Mesendoderm (in vitro differentiated cells): ENCODE results near the gene TUBA8.

Experiments
- DNase-seq: peaks from one replicate; pipeline ENCODE4 v3.0.0; 2013
- H2AK5ac ChIP-seq: 2 replicates; pipeline ENCODE4 v1.6.1; 2013; ENCODE audit warnings: low read length, inconsistent platforms
- H2BK120ac ChIP-seq: 2 replicates; pipeline ENCODE4 v1.6.1; 2013; ENCODE audit warnings: low read depth, mild to moderate bottlenecking, low read length, moderate library complexity, mixed read lengths
- H2BK15ac ChIP-seq: replicated peaks from 2 replicates; pipeline ENCODE4 v1.6.1; 2013; ENCODE audit warnings: low read depth, mild to moderate bottlenecking, moderate library complexity
- H2BK5ac ChIP-seq: 2 replicates; pipeline ENCODE4 v1.6.1; 2013; ENCODE audit warnings: low read length, inconsistent platforms
- H3K18ac ChIP-seq: 2 replicates; pipeline ENCODE4 v1.6.1; 2013; ENCODE audit warnings: mild to moderate bottlenecking, low read length, mixed read lengths
- H3K23ac ChIP-seq: one replicate; pipeline ENCODE4 v1.6.1; 2013; ENCODE audit warnings: low read length
- H3K27ac ChIP-seq: 2 replicates; pipeline ENCODE4 v1.5.1; 2013; ENCODE audit warnings: low read depth, mild to moderate bottlenecking, inconsistent platforms, low read length, moderate library complexity
- H3K27me3 ChIP-seq: 2 replicates; pipeline ENCODE4 v1.6.1; 2013; ENCODE audit warnings: low read length, control low read depth, mild to moderate bottlenecking, inconsistent platforms; ENCODE audit not compliant: insufficient read depth, poor library complexity
- H3K36me3 ChIP-seq: 2 replicates; pipeline ENCODE4 v1.6.1; 2013; ENCODE audit warnings: low read length, inconsistent platforms; ENCODE audit not compliant: control insufficient read depth, insufficient read depth
- H3K4ac ChIP-seq: one replicate; pipeline ENCODE4 v1.6.1; 2013; ENCODE audit warnings: low read depth, mild to moderate bottlenecking, low read length, moderate library complexity
- H3K4me1 ChIP-seq: 2 replicates; pipeline ENCODE4 v1.6.1; 2013; ENCODE audit warnings: low read depth, low read length, inconsistent platforms; ENCODE audit not compliant: control insufficient read depth
- H3K4me2 ChIP-seq: 2 replicates; pipeline ENCODE4 v1.6.1; 2013; ENCODE audit warnings: low read length
- H3K4me3 ChIP-seq: 2 replicates; pipeline ENCODE4 v1.5.1; 2013; ENCODE audit warnings: mild to moderate bottlenecking, low read length
- H3K56ac ChIP-seq: one replicate; pipeline ENCODE4 v1.6.1; 2013; ENCODE audit warnings: low read length
- H3K79me1 ChIP-seq: 2 replicates; pipeline ENCODE4 v1.6.1; 2013; ENCODE audit warnings: low read length, inconsistent platforms
- H3K79me2 ChIP-seq: 2 replicates; pipeline ENCODE4 v1.6.1; 2013; ENCODE audit warnings: mild to moderate bottlenecking, low read length; ENCODE audit not compliant: control insufficient read depth, insufficient read depth
- H3K9ac ChIP-seq: 2 replicates; pipeline ENCODE4 v1.6.1; 2013; ENCODE audit warnings: low read length, inconsistent platforms
- H4K5ac ChIP-seq: one replicate; pipeline ENCODE4 v1.6.1; 2013; ENCODE audit warnings: low read length
- H4K8ac ChIP-seq: one replicate; pipeline ENCODE4 v1.6.1; 2013; ENCODE audit warnings: low read depth, mild to moderate bottlenecking, control low read depth, low read length, moderate library complexity
- WGBS: extraction: QIAGEN DNeasy Blood & Tissue Kit; methylation state at CpG from one replicate; pipeline ENCODE4 v1.1.7; 2013; ENCODE audit warnings: low lambda C conversion rate, missing lambda C conversion rate; ENCODE audit not compliant: insufficient coverage; ENCODE audit errors: extremely low coverage; 5-methylcytosine and 5-hydroxymethylcytosine counted together

Gene TUBA8

DNA sequence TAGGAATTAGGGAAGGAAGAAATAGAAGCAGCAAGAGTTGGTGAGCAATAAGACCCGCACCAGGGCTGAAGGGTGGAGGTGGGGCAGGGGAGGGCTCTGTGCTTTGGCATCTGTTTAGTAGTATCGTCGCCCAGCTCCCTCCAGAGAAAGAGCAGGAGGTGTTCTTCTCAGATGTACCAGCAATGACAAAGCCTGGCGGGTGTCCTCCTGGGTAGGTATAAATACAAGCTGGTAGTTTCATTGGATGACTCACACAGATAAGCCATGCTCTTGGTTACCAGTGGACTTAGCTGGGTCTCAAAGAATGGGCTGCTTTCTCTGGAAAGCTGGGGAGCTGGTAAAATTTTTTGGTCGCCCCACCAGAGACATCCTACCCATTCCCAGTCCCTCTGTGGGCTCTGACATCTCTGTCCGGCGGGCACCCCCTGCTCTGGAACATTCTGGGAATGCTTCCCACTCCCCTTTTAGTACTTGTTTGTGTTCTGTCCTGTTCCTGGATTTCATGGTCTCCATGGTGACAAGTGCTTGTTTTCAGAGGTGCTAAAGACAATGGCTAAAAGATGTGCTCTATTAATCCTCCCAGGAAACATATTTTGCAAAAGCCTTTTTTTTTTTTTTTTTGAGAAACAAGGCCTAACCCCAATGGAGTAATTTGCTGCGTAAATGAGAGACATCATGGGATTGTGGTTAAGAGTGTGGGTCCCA is 15.4 kb upstream of the TUBA8 start:
- Histone ChIP-seq H4K8ac (no peak overlapping the region), H3K27ac (no peak overlapping the region), H4K5ac (no peak overlapping the region), H3K9ac (no peak overlapping the region), H3K79me1 (no peaks in the 10 kb centered on the region), H3K79me2 (no peaks in the 10 kb centered on the region), H3K4me3 (no peak overlapping the region), H2BK15ac (no peak overlapping the region), H3K18ac (no peak overlapping the region), H3K56ac (no peak overlapping the region), H3K4me1 (no peaks in the 10 kb centered on the region), H3K36me3 (no peaks in the 10 kb centered on the region), H2BK120ac (no peak overlapping the region), H3K23ac (no peak overlapping the region), H2BK5ac (no peak overlapping the region), H2AK5ac (no peak overlapping the region), H3K4ac (no peak overlapping the region), H3K4me2 (no peak overlapping the region), H3K27me3 (no peaks in the 10 kb centered on the region)
- no CpG with 5 or more reads among the region's 8 CpGs for WGBS
- DNase-seq, result no peak

DNA sequence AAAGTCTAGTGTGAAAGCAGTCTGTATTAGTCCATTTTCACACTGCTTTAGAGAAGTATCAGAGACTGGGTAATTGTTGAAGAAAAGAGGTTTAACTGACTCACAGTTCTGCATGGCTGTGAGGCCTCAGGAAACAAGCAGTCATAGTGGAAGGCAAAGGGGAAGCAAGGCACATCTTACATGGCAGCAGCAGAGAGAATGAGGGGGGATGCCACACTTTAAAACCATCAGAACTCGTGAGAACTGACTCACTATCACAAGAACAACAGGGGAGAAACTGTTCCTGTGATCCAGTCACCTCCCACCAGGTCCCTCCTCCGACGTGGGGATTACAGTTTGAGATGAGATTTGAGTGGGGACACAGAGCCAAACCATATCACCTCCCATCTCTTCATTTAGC is 13.8 kb upstream of the TUBA8 start:
- Histone ChIP-seq H3K27ac (no peak overlapping the region), H2BK15ac (no peak overlapping the region), H3K79me1 (no peaks in the 10 kb centered on the region), H3K79me2 (no peaks in the 10 kb centered on the region), H2BK120ac (no peak overlapping the region), H2BK5ac (no peak overlapping the region), H3K27me3 (no peaks in the 10 kb centered on the region), H3K23ac (no peak overlapping the region), H3K18ac (no peak overlapping the region), H3K36me3 (no peaks in the 10 kb centered on the region), H3K9ac (no peak overlapping the region), H3K56ac (no peak overlapping the region), H3K4me1 (no peaks in the 10 kb centered on the region), H3K4ac (no peak overlapping the region), H2AK5ac (no peak overlapping the region), H3K4me3 (no peak overlapping the region), H4K8ac (no peak overlapping the region), H4K5ac (no peak overlapping the region), H3K4me2 (no peak overlapping the region)
- WGBS, result no CpG with 5 or more reads among the region's 3 CpGs
- DNase-seq, result no peak

GRCh38 chr22:18100781-18101180 is 9.8 kb upstream of the TUBA8 start:
- Histone ChIP-seq H2AK5ac (no peak overlapping the region), H2BK120ac (no peak overlapping the region), H3K56ac (no peak overlapping the region), H3K79me1 (no peaks in the 10 kb centered on the region), H2BK15ac (no peak overlapping the region), H3K18ac (no peak overlapping the region), H3K4me3 (no peak overlapping the region), H4K8ac (no peak overlapping the region), H3K36me3 (no peaks in the 10 kb centered on the region), H3K9ac (no peak overlapping the region), H3K79me2 (no peaks in the 10 kb centered on the region), H3K27me3 (peaks cover under 1% of the 10 kb centered on the region), H2BK5ac (no peak overlapping the region), H4K5ac (no peak overlapping the region), H3K4me2 (no peak overlapping the region), H3K27ac (no peak overlapping the region), H3K4ac (no peak overlapping the region), H3K4me1 (no peaks in the 10 kb centered on the region), H3K23ac (no peak overlapping the region)
- DNase-seq, result no peak
- WGBS, result no CpG with 5 or more reads among the region's 3 CpGs

GRCh38 chr22:18101536-18101935 is 9.1 kb upstream of the TUBA8 start:
- Histone ChIP-seq H3K9ac (no peak overlapping the region), H2AK5ac (no peak overlapping the region), H3K4me3 (no peak overlapping the region), H3K18ac (no peak overlapping the region), H3K27ac (no peak overlapping the region), H3K79me1 (no peaks in the 10 kb centered on the region), H3K36me3 (no peaks in the 10 kb centered on the region), H3K27me3 (peaks cover 2% of the 10 kb centered on the region), H3K56ac (no peak overlapping the region), H2BK120ac (no peak overlapping the region), H4K5ac (no peak overlapping the region), H3K4ac (no peak overlapping the region), H3K23ac (no peak overlapping the region), H3K79me2 (no peaks in the 10 kb centered on the region), H4K8ac (no peak overlapping the region), H2BK5ac (no peak overlapping the region), H3K4me2 (no peak overlapping the region), H2BK15ac (no peak overlapping the region), H3K4me1 (no peaks in the 10 kb centered on the region)
- DNase-seq, result no peak
- no CpG with 5 or more reads among the region's 4 CpGs for WGBS

- no peak overlapping the region for H3K4ac ChIP-seq
- no peak overlapping the region for H2BK120ac ChIP-seq
- H3K27me3 ChIP-seq, result peaks cover 2% of the 10 kb centered on the region
- no peak overlapping the region for H4K5ac ChIP-seq
- no peak overlapping the region for H2AK5ac ChIP-seq
- DNase-seq, result no peak
- no CpG with 5 or more reads among the region's 14 CpGs for WGBS
- H3K4me3 ChIP-seq, result no peak overlapping the region
- no peak overlapping the region for H3K18ac ChIP-seq
- H2BK15ac ChIP-seq, result no peak overlapping the region
- no peaks in the 10 kb centered on the region for H3K4me1 ChIP-seq
- no peak overlapping the region for H2BK5ac ChIP-seq
- no peak overlapping the region for H3K56ac ChIP-seq
- H3K79me1 ChIP-seq, result no peaks in the 10 kb centered on the region
- H3K79me2 ChIP-seq, result no peaks in the 10 kb centered on the region
- no peaks in the 10 kb centered on the region for H3K36me3 ChIP-seq
- H4K8ac ChIP-seq, result no peak overlapping the region
- no peak overlapping the region for H3K23ac ChIP-seq
- no peak overlapping the region for H3K9ac ChIP-seq
- no peak overlapping the region for H3K27ac ChIP-seq
- no peak overlapping the region for H3K4me2 ChIP-seq
Measured at GRCh38 chr22:18103527-18104269, 6.9 kb upstream of the TUBA8 start.
